Thyroid gland (tissue), 4 donors: ENCODE measurements around the gene MYEF2.

ENCODE experiments used
- CTCF ChIP-seq, 6 experiments: fragments of 200-600 bp in 3 of 6; fragments of 450-650 bp in 3 of 6; sonication (generic) in 3 of 6; IDR thresholded peaks; one replicate each; pipeline ENCODE4 v1.5.1; 2016 to 2019; ENCODE audit warnings: antibody characterized with exemption in 6 of 6, mild to moderate bottlenecking in 2 of 6, inconsistent platforms in 1 of 6, moderate library complexity in 1 of 6
- POLR2A ChIP-seq, 2 donors: fragments of 450-650 bp; IDR thresholded peaks; one replicate each; pipeline ENCODE4 v1.6.1; 2017; ENCODE audit warnings: antibody characterized with exemption in 2 of 2, mild to moderate bottlenecking in 2 of 2, moderate library complexity in 1 of 2

GRCh38 chr15:48105936-48106335, 72.2 kb downstream of the MYEF2 start:
- no peak for TF ChIP-seq CTCF (IDR thresholded peaks at IDR 0.05)
- TF ChIP-seq POLR2A (IDR thresholded peaks at IDR 0.05) = no peak
